SK-N-SH treated with all-trans-retinoic acid at 6 μM for 48 hours (cell line): Measurements from ENCODE around the gene SMG9.

Experiments
- ATAC-seq: fragments of 200-7000 bp; cut with Tn5 transposase; 3 replicates; pipeline ENCODE4 v1.9.1; 2020; ENCODE audit warnings: mild to moderate bottlenecking, moderate library complexity
- BACH2 ChIP-seq: fragments of 250-450 bp; sonication (Bioruptor Pico); IDR thresholded peaks from 2 replicates; pipeline ENCODE4 v1.9.0; 2021; ENCODE audit warnings: mild to moderate bottlenecking, borderline replicate concordance
- CREB5 ChIP-seq: fragments of 250-450 bp; sonication (Bioruptor Pico); IDR thresholded peaks from 2 replicates; pipeline ENCODE4 v1.5.1; 2020; ENCODE audit warnings: low read depth, mild to moderate bottlenecking, moderate library complexity
- CSDC2 ChIP-seq: fragments of 250-450 bp; sonication (Bioruptor Pico); IDR thresholded peaks from 2 replicates; pipeline ENCODE4 v1.5.0; 2020; ENCODE audit warnings: mild to moderate bottlenecking, moderate library complexity
- CSRNP3 ChIP-seq: fragments of 250-450 bp; sonication (Bioruptor Pico); IDR thresholded peaks from 2 replicates; pipeline ENCODE4 v1.5.1; 2021; ENCODE audit warnings: mild to moderate bottlenecking, moderate library complexity
- ESRRG ChIP-seq: fragments of 250-450 bp; sonication (Bioruptor Pico); IDR thresholded peaks from 2 replicates; pipeline ENCODE4 v1.6.1; 2021; ENCODE audit warnings: mild to moderate bottlenecking
- GLIS3 ChIP-seq: fragments of 250-450 bp; sonication (Bioruptor Pico); IDR thresholded peaks from 2 replicates; pipeline ENCODE4 v1.5.0; 2020; ENCODE audit warnings: mild to moderate bottlenecking, moderate library complexity
- ISL1 ChIP-seq: fragments of 250-450 bp; sonication (Bioruptor Pico); IDR thresholded peaks from 2 replicates; pipeline ENCODE4 v2.1.2; 2022; ENCODE audit warnings: mild to moderate bottlenecking, moderate library complexity
- OSR1 ChIP-seq: fragments of 250-450 bp; sonication (Bioruptor Pico); IDR thresholded peaks from 2 replicates; pipeline ENCODE4 v1.8.0; 2022; ENCODE audit warnings: moderate library complexity, mild to moderate bottlenecking, inconsistent platforms
- POU6F1 ChIP-seq: fragments of 250-450 bp; sonication (Bioruptor Pico); IDR thresholded peaks from 2 replicates; pipeline ENCODE4 v1.8.0; 2021; ENCODE audit warnings: low read depth, mild to moderate bottlenecking, moderate library complexity, borderline replicate concordance
- PPARA ChIP-seq: fragments of 250-450 bp; sonication (Bioruptor Pico); IDR thresholded peaks from 2 replicates; pipeline ENCODE4 v1.5.0; 2020; ENCODE audit warnings: mild to moderate bottlenecking, borderline replicate concordance
- RARB ChIP-seq: fragments of 250-450 bp; sonication (Bioruptor Pico); IDR thresholded peaks from 2 replicates; pipeline ENCODE4 v1.8.0; 2021; ENCODE audit warnings: mild to moderate bottlenecking, moderate library complexity
- SNAI2 ChIP-seq: fragments of 250-450 bp; sonication (Bioruptor Pico); IDR thresholded peaks from 2 replicates; pipeline ENCODE4 v1.5.0; 2020; ENCODE audit warnings: mild to moderate bottlenecking, moderate library complexity
- TOX ChIP-seq: fragments of 250-450 bp; sonication (Bioruptor Pico); IDR thresholded peaks from 2 replicates; pipeline ENCODE4 v1.8.0; 2021; ENCODE audit warnings: mild to moderate bottlenecking, moderate library complexity, borderline replicate concordance
- TSHZ2 ChIP-seq: fragments of 250-450 bp; sonication (Bioruptor Pico); IDR thresholded peaks from 2 replicates; pipeline ENCODE4 v1.5.0; 2020; ENCODE audit warnings: mild to moderate bottlenecking, moderate library complexity
- ZC3H10 ChIP-seq: fragments of 250-450 bp; sonication (Bioruptor Pico); IDR thresholded peaks from 2 replicates; pipeline ENCODE4 v1.5.1; 2021; ENCODE audit warnings: mild to moderate bottlenecking, moderate library complexity
- ZFP3 ChIP-seq: fragments of 250-450 bp; sonication (Bioruptor Pico); IDR thresholded peaks from 2 replicates; pipeline ENCODE4 v1.5.0; 2020; ENCODE audit warnings: mild to moderate bottlenecking, moderate library complexity
- ZFP30 ChIP-seq: fragments of 450-650 bp; formaldehyde crosslinking; IDR thresholded peaks from 2 replicates; pipeline ENCODE4 v1.5.0; 2022; ENCODE audit warnings: mild to moderate bottlenecking, moderate library complexity
- ZNF565 ChIP-seq: fragments of 450-650 bp; formaldehyde crosslinking; conservative IDR thresholded peaks from 2 replicates; pipeline ENCODE4 v1.5.0; 2020; ENCODE audit warnings: low read depth, mild to moderate bottlenecking, moderate library complexity
- ZNF70 ChIP-seq: fragments of 450-650 bp; formaldehyde crosslinking; IDR thresholded peaks from 2 replicates; pipeline ENCODE4 v1.5.0; 2020; ENCODE audit warnings: mild to moderate bottlenecking, moderate library complexity
- ZNF8 ChIP-seq: fragments of 450-650 bp; formaldehyde crosslinking; IDR thresholded peaks from 2 replicates; pipeline ENCODE4 v1.5.0; 2020; ENCODE audit warnings: mild to moderate bottlenecking, moderate library complexity

SMG9 gene

GRCh38 chr19:43743059-43743458 lies 11.7 kb downstream of the SMG9 start (continued):
- no peak for TF ChIP-seq TSHZ2 (CRISPR knock-in tag)
- TF ChIP-seq TOX (CRISPR knock-in tag), result no peak
- no peak for TF ChIP-seq CSDC2 (CRISPR knock-in tag)
- TF ChIP-seq ZFP30 (CRISPR knock-in tag), result no peak

- TF ChIP-seq ZNF8 (CRISPR knock-in tag), result no peak
- no peak for TF ChIP-seq CSRNP3 (CRISPR knock-in tag)
- no peak for TF ChIP-seq CSDC2 (CRISPR knock-in tag)
- no peak for TF ChIP-seq ESRRG (CRISPR knock-in tag)
- no peak for TF ChIP-seq ZNF70 (CRISPR knock-in tag)
- no peak for TF ChIP-seq RARB (CRISPR knock-in tag)
- TF ChIP-seq ZFP3 (CRISPR knock-in tag), result no peak
- TF ChIP-seq GLIS3, result no peak
- no peak for TF ChIP-seq ZC3H10
- no peak for TF ChIP-seq ZNF565 (CRISPR knock-in tag)
- TF ChIP-seq TOX (CRISPR knock-in tag), result no peak
- no peak for TF ChIP-seq CREB5 (CRISPR knock-in tag)
- ATAC-seq, result no peak
Measured at GRCh38 chr19:43741075-43741825, 13.5 kb downstream of the SMG9 start.

GRCh38 chr19:43739439-43740235 lies 15.1 kb downstream of the SMG9 start:
- no peak for TF ChIP-seq POU6F1 (CRISPR knock-in tag)
- TF ChIP-seq CSRNP3 (CRISPR knock-in tag), result no peak
- TF ChIP-seq BACH2 (CRISPR knock-in tag), result no peak
- no peak for TF ChIP-seq CSDC2 (CRISPR knock-in tag)
- TF ChIP-seq ZC3H10, result no peak
- no peak for TF ChIP-seq GLIS3
- no peak for TF ChIP-seq ZNF8 (CRISPR knock-in tag)
- TF ChIP-seq PPARA (CRISPR knock-in tag), result no peak
- no peak for TF ChIP-seq CREB5 (CRISPR knock-in tag)
- TF ChIP-seq ISL1 (CRISPR knock-in tag), result no peak
- TF ChIP-seq ZFP30 (CRISPR knock-in tag), result no peak
- TF ChIP-seq ZNF70 (CRISPR knock-in tag), result no peak
- TF ChIP-seq SNAI2, result no peak
- TF ChIP-seq OSR1 (CRISPR knock-in tag), result no peak
- TF ChIP-seq TSHZ2 (CRISPR knock-in tag), result no peak
- no peak for ATAC-seq
